H9 (cell line): ENCODE results near the gene FLT3. TPM values are rescaled to one million over a fixed set of nuclear protein-coding genes. Genes with fewer than 3 reads are reported as not detected.

Experiments
- DNase-seq: peaks from one replicate; pipeline ENCODE4 v3.0.0-alpha.2; 2017
- H2AFZ ChIP-seq: one replicate; pipeline ENCODE4 v1.6.1; 2013; ENCODE audit warnings: mild to moderate bottlenecking, low read length, control low read depth, moderate library complexity
- H2AK5ac ChIP-seq: 2 replicates; pipeline ENCODE4 v1.6.1; 2013; ENCODE audit warnings: low read length, control low read depth, mixed read lengths; ENCODE audit not compliant: insufficient read length
- H2BK120ac ChIP-seq: one replicate; pipeline ENCODE4 v1.6.1; 2013; ENCODE audit warnings: low read depth, mild to moderate bottlenecking, low read length, control low read depth, inconsistent platforms; ENCODE audit not compliant: poor library complexity, severe bottlenecking
- H2BK12ac ChIP-seq: 2 replicates; pipeline ENCODE4 v1.6.1; 2013; ENCODE audit warnings: low read length, control low read depth, mixed read lengths, low read depth; ENCODE audit not compliant: insufficient read length
- H2BK15ac ChIP-seq: 2 replicates; pipeline ENCODE4 v1.6.1; 2013; ENCODE audit warnings: low read depth, low read length, control low read depth
- H2BK20ac ChIP-seq: one replicate; pipeline ENCODE4 v1.6.1; 2013; ENCODE audit warnings: low read depth, mild to moderate bottlenecking, low read length, control low read depth, inconsistent platforms; ENCODE audit not compliant: poor library complexity, severe bottlenecking
- H2BK5ac ChIP-seq: 2 replicates; pipeline ENCODE4 v1.6.1; 2013; ENCODE audit warnings: low read length, control low read depth, mixed read lengths; ENCODE audit not compliant: insufficient read length
- H3K14ac ChIP-seq: 2 replicates; pipeline ENCODE4 v1.6.1; 2013; ENCODE audit warnings: low read length, control low read depth; ENCODE audit not compliant: insufficient read depth
- H3K18ac ChIP-seq: 2 replicates; pipeline ENCODE4 v1.6.1; 2013; ENCODE audit warnings: low read depth, mild to moderate bottlenecking, mixed read lengths, low read length, control low read depth; ENCODE audit not compliant: insufficient read length
- H3K23ac ChIP-seq: 2 replicates; pipeline ENCODE4 v1.6.1; 2013; ENCODE audit warnings: low read length, control low read depth, mixed read lengths, low read depth; ENCODE audit not compliant: insufficient read length
- H3K23me2 ChIP-seq: 2 replicates; pipeline ENCODE4 v1.6.1; 2013; ENCODE audit warnings: low read depth, mild to moderate bottlenecking, mixed read lengths, low read length, control low read depth; ENCODE audit not compliant: insufficient read length, poor library complexity, severe bottlenecking
- H3K27ac ChIP-seq: 2 replicates; pipeline ENCODE4 v1.5.1; 2013; ENCODE audit warnings: low read length, control low read depth, mixed read lengths, low read depth; ENCODE audit not compliant: insufficient read length
- H3K27me3 ChIP-seq: 2 replicates; pipeline ENCODE4 v1.6.1; 2013; ENCODE audit warnings: low read length, control low read depth, inconsistent platforms; ENCODE audit not compliant: insufficient read depth
- H3K4ac ChIP-seq: 2 replicates; pipeline ENCODE4 v1.6.1; 2013; ENCODE audit warnings: low read depth, mild to moderate bottlenecking, control low read depth, inconsistent platforms, low read length, moderate library complexity
- H3K4me1 ChIP-seq: 2 replicates; pipeline ENCODE4 v1.6.1; 2013; ENCODE audit warnings: low read length, control low read depth, inconsistent platforms; ENCODE audit not compliant: insufficient read depth
- H3K4me2 ChIP-seq: 2 replicates; pipeline ENCODE4 v1.6.1; 2013; ENCODE audit warnings: low read length, control low read depth, mixed read lengths; ENCODE audit not compliant: insufficient read length, insufficient read depth
- H3K56ac ChIP-seq: 2 replicates; pipeline ENCODE4 v1.6.1; 2013; ENCODE audit warnings: low read depth, mild to moderate bottlenecking, mixed read lengths, low read length, control low read depth; ENCODE audit not compliant: insufficient read length
- H3K79me1 ChIP-seq: 2 replicates; pipeline ENCODE4 v1.6.1; 2013; ENCODE audit warnings: low read depth, mild to moderate bottlenecking, moderate library complexity, low read length, control low read depth, inconsistent platforms; ENCODE audit not compliant: insufficient read depth, poor library complexity, severe bottlenecking
- H3K79me2 ChIP-seq: 2 replicates; pipeline ENCODE4 v1.6.1; 2013; ENCODE audit warnings: low read length, control low read depth, inconsistent platforms; ENCODE audit not compliant: insufficient read depth
- H3K9ac ChIP-seq: 2 replicates; pipeline ENCODE4 v1.6.1; 2013; ENCODE audit warnings: low read length, control low read depth, mixed read lengths; ENCODE audit not compliant: insufficient read length; ENCODE audit errors: extremely low read depth
- H3K9me3 ChIP-seq: one replicate; pipeline ENCODE4 v1.6.1; 2013; ENCODE audit warnings: low read depth, low read length, inconsistent platforms; ENCODE audit not compliant: control insufficient read depth
- H3T11ph ChIP-seq: one replicate; pipeline ENCODE4 v1.6.1; 2013; ENCODE audit warnings: mild to moderate bottlenecking, low read length, control low read depth, inconsistent platforms
- H4K20me1 ChIP-seq: one replicate; pipeline ENCODE4 v1.6.1; 2013; ENCODE audit not compliant: control insufficient read depth, insufficient read length, insufficient read depth
- H4K5ac ChIP-seq: 2 replicates; pipeline ENCODE4 v1.6.1; 2013; ENCODE audit warnings: low read depth, mild to moderate bottlenecking, mixed read lengths, low read length, control low read depth; ENCODE audit not compliant: insufficient read length
- H4K8ac ChIP-seq: replicated peaks from 2 replicates; pipeline ENCODE4 v1.6.1; 2013; ENCODE audit warnings: low read length, control low read depth, mixed read lengths, low read depth; ENCODE audit not compliant: insufficient read length
- H4K91ac ChIP-seq: 2 replicates; pipeline ENCODE4 v1.6.1; 2013; ENCODE audit warnings: low read depth, mild to moderate bottlenecking, moderate library complexity, mixed read lengths, low read length, control low read depth; ENCODE audit not compliant: insufficient read length
- H3K27ac Mint-ChIP-seq, 3 experiments: 2 replicates in 2 of 3; 3 replicates in 1 of 3; pipeline ENCODE4 v1.8.0; 2020 to 2021; ENCODE audit warnings: mixed read lengths in 3 of 3, mild to moderate bottlenecking in 1 of 3, moderate library complexity in 1 of 3
- H3K27me3 Mint-ChIP-seq: 2 replicates; pipeline ENCODE4 v1.8.0; 2021; ENCODE audit warnings: low read depth, mild to moderate bottlenecking, moderate library complexity, mixed read lengths
- H3K36me3 Mint-ChIP-seq, 3 experiments: 2 replicates in 2 of 3; 3 replicates in 1 of 3; pipeline ENCODE4 v1.8.0; 2020 to 2021; ENCODE audit warnings: low read depth in 3 of 3, mixed read lengths in 3 of 3; ENCODE audit not compliant: insufficient read depth in 1 of 3
- H3K4me1 Mint-ChIP-seq, 2 experiments: 2 replicates each; pipeline ENCODE4 v1.8.0; 2020; ENCODE audit warnings: mixed read lengths in 2 of 2
- H3K4me3 Mint-ChIP-seq, 2 experiments: 2 replicates in 1 of 2; 3 replicates in 1 of 2; pipeline ENCODE4 v1.8.0; 2020 to 2021; ENCODE audit warnings: mild to moderate bottlenecking in 2 of 2, mixed read lengths in 2 of 2, moderate library complexity in 1 of 2
- H3K9me3 Mint-ChIP-seq, 2 experiments: 2 replicates in 1 of 2; 3 replicates in 1 of 2; pipeline ENCODE4 v1.8.0; 2020; ENCODE audit warnings: mild to moderate bottlenecking in 2 of 2, mixed read lengths in 2 of 2, moderate library complexity in 1 of 2
- WGBS: extraction: QIAGEN DNeasy Blood & Tissue Kit; methylation state at CpG from one replicate; pipeline ENCODE4 v1.1.7; 2013; ENCODE audit warnings: missing lambda C conversion rate, low lambda C conversion rate, mixed read lengths; ENCODE audit not compliant: insufficient read length; ENCODE audit errors: extremely low coverage; 5-methylcytosine and 5-hydroxymethylcytosine counted together
- total RNA-seq: library from RNA; stranded (reverse); gene quantifications from 2 replicates; pipeline ENCODE4 v1.2.1, GENCODE V29; 2021
- TF ChIP-seq, protein P1 (sequence below): fragments of 200-600 bp; sonication (generic); conservative IDR thresholded peaks from 3 replicates; pipeline ENCODE4 v1.8.0; 2021; ENCODE audit warnings: antibody characterized with exemption, mild to moderate bottlenecking

FLT3 gene
- total RNA-seq, 1 experiment from 2014 or later: 0.44 TPM

GRCh38 chr13:28014301-28014700 lies 86.1 kb downstream of the FLT3 start:
- DNase-seq: no peak
- Histone ChIP-seq H3K4me1 (no peaks in the 10 kb centered on the region), H2BK12ac (no peak overlapping the region), H2BK15ac (no peak overlapping the region), H4K20me1 (no peaks in the 10 kb centered on the region), H3K56ac (no peak overlapping the region), H2AK5ac (no peak overlapping the region), H3K4me2 (no peak overlapping the region), H4K8ac (no peak overlapping the region), H3K9me3 (no peaks in the 10 kb centered on the region), H3T11ph (no peak overlapping the region), H3K23me2 (no peaks in the 10 kb centered on the region), H3K9ac (no peak overlapping the region), H2BK120ac (no peak overlapping the region), H3K4ac (no peak overlapping the region), H4K91ac (no peak overlapping the region), H3K27me3 (no peaks in the 10 kb centered on the region), H4K5ac (no peak overlapping the region), H3K14ac (no peak overlapping the region), H3K79me2 (no peaks in the 10 kb centered on the region), H2BK5ac (no peak overlapping the region), H2BK20ac (no peak overlapping the region), H3K18ac (no peak overlapping the region), H2AFZ (no peak overlapping the region), H3K23ac (no peak overlapping the region), H3K79me1 (no peaks in the 10 kb centered on the region), H3K27ac (no peak overlapping the region)
- Mint-ChIP-seq H3K27me3 (peaks cover 3% of the 10 kb centered on the region), H3K27ac (no peak overlapping the region; a peak in 1 of 7 replicates), H3K9me3 (no peaks in the 10 kb centered on the region), H3K36me3 (no peaks in the 10 kb centered on the region), H3K4me1 (peaks cover 15 to 17% of the 10 kb centered on the region in 2 experiments), H3K4me3 (no peak overlapping the region)
- TF ChIP-seq, protein P1, sequence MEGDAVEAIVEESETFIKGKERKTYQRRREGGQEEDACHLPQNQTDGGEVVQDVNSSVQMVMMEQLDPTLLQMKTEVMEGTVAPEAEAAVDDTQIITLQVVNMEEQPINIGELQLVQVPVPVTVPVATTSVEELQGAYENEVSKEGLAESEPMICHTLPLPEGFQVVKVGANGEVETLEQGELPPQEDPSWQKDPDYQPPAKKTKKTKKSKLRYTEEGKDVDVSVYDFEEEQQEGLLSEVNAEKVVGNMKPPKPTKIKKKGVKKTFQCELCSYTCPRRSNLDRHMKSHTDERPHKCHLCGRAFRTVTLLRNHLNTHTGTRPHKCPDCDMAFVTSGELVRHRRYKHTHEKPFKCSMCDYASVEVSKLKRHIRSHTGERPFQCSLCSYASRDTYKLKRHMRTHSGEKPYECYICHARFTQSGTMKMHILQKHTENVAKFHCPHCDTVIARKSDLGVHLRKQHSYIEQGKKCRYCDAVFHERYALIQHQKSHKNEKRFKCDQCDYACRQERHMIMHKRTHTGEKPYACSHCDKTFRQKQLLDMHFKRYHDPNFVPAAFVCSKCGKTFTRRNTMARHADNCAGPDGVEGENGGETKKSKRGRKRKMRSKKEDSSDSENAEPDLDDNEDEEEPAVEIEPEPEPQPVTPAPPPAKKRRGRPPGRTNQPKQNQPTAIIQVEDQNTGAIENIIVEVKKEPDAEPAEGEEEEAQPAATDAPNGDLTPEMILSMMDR: no peak
- no CpG with 5 or more reads among the region's 3 CpGs for WGBS
